MCF 10A (cell line): ENCODE measurements around the gene PRR12. TPM values are rescaled to one million over a fixed set of nuclear protein-coding genes. Genes with fewer than 3 reads are reported as not detected.

Experiments used
- BruUV-seq: library from RNA; stranded (reverse); fragments of 400-500 nt; replicated peaks from 2 replicates; lab custom pipeline; 2021; lab: Mats Ljungman, UMichigan
- CTCF ChIA-PET: fragments of 300-600 bp; sonication (Branson Sonifier 250); formaldehyde crosslinking; extraction: SDS; loops from one replicate; lab custom pipeline; 2021; ENCODE audit warnings: antibody characterized with exemption, inconsistent platforms; lab: Yijun Ruan, JAX
- POLR2A ChIA-PET: fragments of 300-600, 350-650 bp; sonication (Branson Sonifier 250); formaldehyde crosslinking; extraction: SDS; loops from one replicate; lab custom pipeline; 2020; ENCODE audit warnings: antibody characterized with exemption, inconsistent platforms; lab: Yijun Ruan, JAX
- DNase-seq: peaks from one replicate; pipeline ENCODE4 v3.0.0-alpha.2; 2018; ENCODE audit not compliant: unreplicated experiment
- H3K27ac Mint-ChIP-seq: one replicate; pipeline ENCODE4 v1.8.0; 2022; ENCODE audit warnings: mild to moderate bottlenecking, low read depth, mixed read lengths; ENCODE audit not compliant: unreplicated experiment
- H3K27me3 Mint-ChIP-seq: one replicate; pipeline ENCODE4 v1.8.0; 2022; ENCODE audit warnings: mixed read lengths; ENCODE audit not compliant: insufficient read depth, unreplicated experiment
- H3K36me3 Mint-ChIP-seq: one replicate; pipeline ENCODE4 v1.8.0; 2022; ENCODE audit warnings: mild to moderate bottlenecking, moderate library complexity, mixed read lengths; ENCODE audit not compliant: insufficient read depth, unreplicated experiment
- H3K4me1 Mint-ChIP-seq: one replicate; pipeline ENCODE4 v1.8.0; 2022; ENCODE audit warnings: mixed read lengths; ENCODE audit not compliant: insufficient read depth, unreplicated experiment
- H3K4me3 Mint-ChIP-seq: one replicate; pipeline ENCODE4 v1.8.0; 2022; ENCODE audit warnings: mild to moderate bottlenecking, moderate library complexity, mixed read lengths; ENCODE audit not compliant: unreplicated experiment
- H3K9me3 Mint-ChIP-seq: one replicate; pipeline ENCODE4 v1.8.0; 2022; ENCODE audit warnings: mixed read lengths; ENCODE audit not compliant: unreplicated experiment
- CTCF ChIP-seq: fragments of 200-600 bp; IDR thresholded peaks from one replicate; pipeline ENCODE4 v1.8.0; 2022; ENCODE audit warnings: antibody characterized with exemption, mild to moderate bottlenecking; ENCODE audit not compliant: unreplicated experiment
- intact Hi-C: fragments of 100-400 bp; cut with micrococcal nuclease; formaldehyde crosslinking; loops from 2 replicates; pipeline ENCODE4 v1.14.1; 2022
- total RNA-seq: library from RNA; stranded (reverse); gene quantifications from 2 replicates; pipeline ENCODE4 v1.2.3, GENCODE V29; 2022

PRR12 gene
- total RNA-seq, 1 experiment from 2014 or later, result 19.0 TPM

GRCh38 chr19:49594993-49595818 is 4.2 kb downstream of the PRR12 start:
- no peaks in the 10 kb centered on the region for H3K27me3 Mint-ChIP-seq
- H3K4me1 Mint-ChIP-seq, result peaks cover 21% of the 10 kb centered on the region
- no TSS peak for BruUV-seq
- ChIA-PET CTCF (no interaction called here), POLR2A (interaction anchor here (8.4 kb wide), 1 partner anchor 46 kb away, joined by 136 read pairs; the partner anchor contains the start of genes RRAS and SCAF1)
- H3K27ac Mint-ChIP-seq, result no peak overlapping the region
- peaks cover 54% of the 10 kb centered on the region for H3K36me3 Mint-ChIP-seq
- intact Hi-C loops, result loop anchor here (5.0 kb wide), 1 partner anchor 82 kb away; the partner anchor contains the start of gene PRMT1
- no peak for TF ChIP-seq CTCF
- no peak overlapping the region for H3K4me3 Mint-ChIP-seq
- no peak for DNase-seq
- no peaks in the 10 kb centered on the region for H3K9me3 Mint-ChIP-seq

DNA sequence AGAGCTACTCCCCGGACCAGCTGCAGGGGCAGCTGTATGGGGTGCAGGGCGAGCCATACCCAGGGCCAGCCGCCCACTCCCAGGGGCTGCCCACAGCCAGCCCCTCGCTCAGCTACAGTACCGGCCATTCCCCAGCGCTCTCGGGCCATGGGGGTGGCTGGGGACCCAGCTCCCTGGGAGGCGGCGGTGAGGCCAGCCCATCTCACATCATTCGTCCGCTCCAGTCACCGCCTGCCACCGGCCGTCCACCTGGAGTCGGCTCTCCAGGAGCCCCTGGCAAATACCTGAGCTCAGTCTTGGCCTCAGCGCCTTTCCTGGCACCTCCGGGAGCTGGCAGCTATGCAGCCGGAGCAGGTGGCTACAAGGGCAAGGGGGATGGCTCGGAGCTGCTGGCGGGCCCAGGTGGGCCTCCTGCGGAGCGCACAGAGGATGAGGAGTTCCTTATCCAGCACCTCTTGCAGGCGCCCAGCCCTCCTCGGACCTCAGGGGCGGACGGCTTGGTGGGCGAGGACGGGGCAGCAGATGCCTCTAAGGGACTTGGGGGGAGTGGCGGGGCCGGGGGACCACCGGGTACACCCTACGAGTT is 4.9 kb downstream of the PRR12 start:
- ChIA-PET CTCF (interaction anchor here (1.4 kb wide), 1 partner anchor 85 kb away, joined by 3 read pairs; no protein-coding TSS in a partner anchor), POLR2A (interaction anchor here (0.6 to 8.4 kb wide), 2 partner anchors 45 to 106 kb away, joined by 4 to 136 read pairs; partner anchors contain the start of genes RRAS and SCAF1)
- H3K27ac Mint-ChIP-seq, result no peak overlapping the region
- BruUV-seq, result no TSS peak
- H3K27me3 Mint-ChIP-seq, result no peaks in the 10 kb centered on the region
- H3K36me3 Mint-ChIP-seq, result peaks cover 57% of the 10 kb centered on the region
- peaks cover 21% of the 10 kb centered on the region for H3K4me1 Mint-ChIP-seq
- H3K4me3 Mint-ChIP-seq, result no peak overlapping the region
- no peak for TF ChIP-seq CTCF
- H3K9me3 Mint-ChIP-seq, result no peaks in the 10 kb centered on the region
- no peak for DNase-seq
- intact Hi-C loops, result no loop called here

- H3K27me3 Mint-ChIP-seq, result no peaks in the 10 kb centered on the region
Measured at GRCh38 chr19:49596407-49596806, 5.4 kb downstream of the PRR12 start.

More at GRCh38 chr19:49596407-49596806, 5.4 kb downstream of the PRR12 start:
- no TSS peak for BruUV-seq
- no peak for DNase-seq
- intact Hi-C loops, result no loop called here
- CTCF ChIA-PET, result interaction anchor here (1.4 kb wide), 1 partner anchor 84 kb away, joined by 3 read pairs; no protein-coding TSS in a partner anchor
- POLR2A ChIA-PET, result interaction anchor here (0.6 to 8.4 kb wide), 3 partner anchors 9 to 107 kb away, joined by 3 to 136 read pairs (median 4); partner anchors contain the start of genes RRAS and SCAF1
- Mint-ChIP-seq H3K4me3 (no peak overlapping the region), H3K4me1 (peaks cover 21% of the 10 kb centered on the region), H3K36me3 (peaks cover 58% of the 10 kb centered on the region), H3K9me3 (no peaks in the 10 kb centered on the region), H3K27ac (no peak overlapping the region)
- TF ChIP-seq CTCF, result no peak
